HG02852 (cell line): ENCODE data around the gene TTC34.

Source experiments
- ATAC-seq: cut with Tn5 transposase; IDR thresholded peaks from one replicate; pipeline ENCODE4 v1.9.1; 2021; ENCODE audit warnings: mild to moderate bottlenecking, moderate library complexity; ENCODE audit not compliant: unreplicated experiment

Gene TTC34

DNA sequence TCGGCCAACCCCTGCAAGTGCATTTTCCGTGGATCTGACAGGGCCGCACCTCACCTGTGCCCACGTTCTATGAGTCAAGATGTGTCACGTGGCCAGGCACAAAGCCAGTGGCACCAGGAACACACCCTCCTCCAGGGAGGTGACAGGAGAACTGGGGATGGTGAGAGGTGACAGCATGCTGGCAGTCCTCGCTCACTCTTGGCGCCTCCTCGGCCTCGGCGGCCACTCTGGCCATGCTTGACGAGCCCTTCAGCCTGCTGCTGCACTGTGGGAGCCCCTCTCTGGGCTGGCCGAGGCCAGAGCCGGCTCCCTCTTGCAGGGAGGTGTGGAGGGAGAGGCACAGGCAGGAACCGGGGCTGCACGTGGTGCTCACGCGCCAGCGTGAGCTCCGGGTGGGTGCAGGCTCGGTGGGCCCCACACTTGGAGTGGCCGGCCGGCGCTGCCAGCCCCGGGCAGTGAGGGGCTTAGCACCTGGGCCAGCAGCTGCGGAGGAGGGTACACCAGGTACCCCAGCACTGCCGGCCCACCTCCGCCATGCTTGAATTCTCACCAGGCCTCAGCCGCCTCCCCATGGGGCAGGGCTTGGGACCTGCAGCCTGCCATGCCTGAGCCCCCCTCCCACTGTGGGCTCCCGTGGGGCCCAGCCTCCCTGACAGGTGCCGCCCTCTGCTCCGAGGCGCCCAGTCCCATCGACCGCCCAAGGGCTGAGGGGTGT lies 11.6 kb upstream of the TTC34 start:
- ATAC-seq = no peak

DNA sequence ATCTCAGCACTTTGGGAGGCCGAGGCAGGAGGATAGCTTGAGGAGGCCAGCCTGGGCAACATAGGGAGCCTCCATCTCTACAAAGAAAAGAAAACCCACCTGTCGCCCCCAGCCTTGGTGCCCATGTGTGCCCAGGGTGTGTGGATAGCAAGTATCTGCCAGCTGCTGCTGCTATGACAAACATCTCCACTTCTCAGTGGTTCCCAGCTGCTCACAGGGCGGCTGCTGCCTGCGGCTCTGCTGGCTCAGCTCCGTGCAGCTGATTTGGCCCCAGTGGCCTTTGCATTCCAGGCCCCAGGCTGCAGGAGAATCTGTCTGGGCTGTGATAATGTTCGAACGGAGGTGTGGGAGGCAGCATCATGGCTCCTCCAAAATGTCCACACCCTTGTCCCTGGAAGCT lies 10.6 kb upstream of the TTC34 start:
- no peak for ATAC-seq

DNA sequence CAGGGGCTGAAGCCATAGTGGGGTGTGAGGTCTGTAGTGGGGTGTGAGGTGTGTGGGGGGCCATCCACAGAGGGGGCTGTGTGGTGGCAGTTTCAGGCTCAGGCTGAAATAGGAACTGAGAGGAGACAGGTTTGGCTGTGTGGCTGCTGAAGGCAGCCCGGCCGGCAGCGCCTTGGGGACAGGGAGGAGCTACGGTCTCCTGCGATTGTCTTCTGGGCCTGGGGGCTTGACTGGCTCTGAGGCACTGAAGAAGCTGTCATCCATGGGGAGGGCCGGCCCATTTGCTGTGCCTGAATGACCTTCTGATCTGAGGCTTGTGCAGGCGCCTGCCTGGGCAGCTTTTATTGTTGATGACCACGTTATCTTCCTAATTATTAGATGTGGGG lies 10.0 kb upstream of the TTC34 start:
- no peak for ATAC-seq

DNA sequence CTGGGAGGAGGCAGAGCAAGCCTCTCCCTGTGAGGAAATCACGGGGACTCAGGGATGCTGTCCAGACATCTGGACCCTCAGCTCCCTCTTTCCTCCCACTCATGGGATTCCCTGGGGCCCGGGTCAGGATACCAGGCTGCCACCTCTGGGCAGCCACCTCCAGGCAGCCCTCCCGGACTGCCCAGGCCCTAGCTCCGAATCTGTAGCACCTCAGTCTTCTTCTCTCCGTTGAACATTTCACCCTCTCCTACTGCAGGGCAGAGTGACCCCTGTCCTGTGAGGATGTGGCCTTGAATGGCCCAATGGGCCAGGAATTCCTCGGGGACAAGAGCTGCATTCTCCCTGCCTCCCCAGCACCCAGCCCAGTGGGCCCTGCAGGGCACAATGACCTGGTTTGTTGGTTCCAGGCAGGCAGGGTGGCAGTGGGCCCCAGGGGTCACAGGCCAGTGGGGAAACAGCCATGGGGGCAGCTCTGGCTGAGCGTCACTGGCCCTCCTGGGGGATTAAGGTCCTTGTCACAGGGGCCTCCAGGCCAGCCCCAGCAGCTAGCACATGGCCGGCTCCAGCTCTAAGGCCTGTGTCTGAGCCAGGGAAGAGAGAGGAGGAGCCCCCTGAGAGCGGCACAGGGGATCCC lies 9.5 kb upstream of the TTC34 start:
- ATAC-seq = no peak

DNA sequence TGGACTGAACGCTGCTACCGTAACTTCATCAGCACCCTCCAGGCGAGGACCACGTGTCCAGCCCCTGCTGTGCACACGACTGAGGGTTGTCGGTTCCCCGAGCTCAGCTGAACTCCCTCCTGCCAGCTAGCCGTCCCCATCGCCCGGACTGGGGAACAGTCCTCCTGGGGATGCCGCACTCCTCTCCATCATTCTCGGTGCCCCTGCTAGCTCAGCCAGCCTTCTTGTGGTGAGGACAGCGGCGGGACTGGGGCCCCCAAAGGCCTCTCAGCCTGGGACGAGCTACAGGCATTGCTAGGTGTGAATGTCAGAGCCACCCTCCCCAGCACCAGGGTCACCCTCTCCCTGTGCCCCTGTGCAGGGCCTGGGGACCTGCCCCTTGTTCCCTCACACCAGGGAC lies 8.8 kb upstream of the TTC34 start:
- no peak for ATAC-seq

DNA sequence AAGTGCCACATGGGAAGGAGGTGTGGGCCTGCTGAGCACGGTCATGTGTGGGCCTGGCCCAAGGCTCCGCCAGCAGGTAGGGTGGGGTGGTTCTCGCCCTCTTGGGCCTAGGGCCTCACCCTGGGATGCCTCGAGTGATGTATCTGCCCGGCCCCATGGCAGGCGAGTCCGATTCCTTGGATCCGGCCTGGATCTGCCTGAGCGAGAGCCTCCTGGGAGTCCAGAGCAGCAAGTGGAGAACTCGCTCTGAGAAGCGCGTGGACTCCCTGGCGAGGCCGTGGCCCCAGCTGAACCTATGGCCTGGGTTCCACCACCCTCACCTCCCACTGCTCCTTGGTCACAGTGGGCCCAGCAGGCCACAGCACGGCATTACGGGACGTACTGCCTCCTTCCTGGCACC lies 8.2 kb upstream of the TTC34 start:
- ATAC-seq = no peak

DNA sequence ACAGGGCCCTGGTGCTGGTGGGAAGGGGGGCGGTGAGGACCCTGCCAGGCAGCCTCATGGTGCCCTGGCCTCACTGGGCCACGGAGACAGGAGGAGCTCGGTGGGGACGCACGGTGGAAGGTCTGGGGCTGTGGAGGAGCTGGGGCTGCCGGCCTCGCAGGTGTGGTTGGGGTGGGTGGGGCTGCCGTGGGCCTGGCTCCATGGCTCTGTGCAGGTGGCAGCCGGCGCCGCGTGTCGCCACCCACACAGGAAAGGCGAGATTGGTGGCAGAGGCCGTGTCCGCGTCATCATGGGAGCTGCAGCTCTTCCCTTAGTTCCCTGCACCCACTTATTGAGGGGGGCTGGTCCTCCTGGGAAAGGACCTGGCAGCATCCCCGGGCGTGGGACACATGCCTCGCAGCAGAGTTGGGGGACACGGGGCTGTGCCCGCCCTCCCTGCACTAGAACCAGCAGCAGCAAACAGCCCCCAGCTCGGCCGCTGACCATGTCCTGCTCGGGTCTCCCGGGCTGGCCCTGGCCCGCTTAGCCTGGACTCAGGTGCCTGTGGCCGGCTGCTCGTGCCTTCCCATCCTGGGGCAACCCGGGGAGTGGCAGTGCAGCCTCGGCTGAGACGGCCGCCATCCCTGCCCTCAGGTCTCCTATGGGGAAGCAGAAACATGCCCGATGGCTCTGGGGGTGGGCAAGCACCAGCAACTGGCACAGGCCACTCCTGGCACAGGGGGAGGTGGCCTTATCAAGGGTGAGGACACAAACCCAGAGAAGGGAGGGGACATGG lies 7.5 kb upstream of the TTC34 start:
- no peak for ATAC-seq

DNA sequence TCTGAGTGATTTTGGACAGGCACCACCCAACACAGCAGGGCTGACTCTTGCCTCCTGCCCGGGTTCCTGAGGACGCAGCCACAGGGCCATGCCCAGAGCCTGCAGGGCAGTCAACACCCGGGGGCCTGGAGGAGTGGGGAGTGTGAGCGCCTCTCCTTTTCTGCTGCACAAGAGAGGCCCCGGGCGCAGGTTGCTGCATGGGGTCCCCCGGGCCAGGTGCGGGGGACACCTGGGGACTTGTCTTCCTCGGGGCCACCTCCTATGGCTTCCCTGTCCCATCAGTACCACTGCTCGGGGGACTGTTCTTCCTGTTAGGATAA lies 6.9 kb upstream of the TTC34 start:
- ATAC-seq = no peak

DNA sequence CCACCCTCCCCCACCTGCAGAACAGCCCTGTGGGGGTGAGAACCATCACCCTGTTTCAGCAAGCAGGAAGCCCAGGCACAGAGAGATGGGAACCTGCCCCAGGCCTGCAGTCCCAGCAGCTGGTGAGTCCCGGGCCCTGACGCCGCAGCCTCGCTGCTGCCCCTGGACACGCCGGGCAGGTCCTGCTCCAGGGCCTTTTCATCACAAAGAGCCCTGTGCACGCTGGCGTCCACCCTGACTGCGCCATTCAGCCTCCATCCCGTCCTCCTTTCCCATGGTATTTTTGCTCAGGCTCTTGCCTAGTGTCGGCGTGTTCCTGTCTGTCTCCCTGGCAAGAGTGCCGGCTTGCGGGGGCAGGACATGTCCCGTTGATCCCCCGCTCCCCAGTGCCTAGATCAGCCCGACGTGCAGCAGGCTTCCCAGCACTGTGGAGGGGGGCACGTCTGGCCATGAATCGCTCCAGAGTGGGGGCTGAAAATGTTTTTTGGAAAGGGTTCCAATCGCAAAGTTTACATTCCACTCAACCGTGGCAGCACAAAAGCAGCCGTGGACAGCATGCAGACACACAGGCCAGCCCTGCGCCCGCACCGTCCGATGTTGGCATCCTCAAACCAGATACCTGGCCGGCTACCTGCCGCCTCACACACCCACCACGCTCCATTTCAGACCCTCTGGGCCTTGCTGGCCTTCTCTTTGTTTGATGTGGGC lies 6.3 kb upstream of the TTC34 start:
- ATAC-seq = no peak

DNA sequence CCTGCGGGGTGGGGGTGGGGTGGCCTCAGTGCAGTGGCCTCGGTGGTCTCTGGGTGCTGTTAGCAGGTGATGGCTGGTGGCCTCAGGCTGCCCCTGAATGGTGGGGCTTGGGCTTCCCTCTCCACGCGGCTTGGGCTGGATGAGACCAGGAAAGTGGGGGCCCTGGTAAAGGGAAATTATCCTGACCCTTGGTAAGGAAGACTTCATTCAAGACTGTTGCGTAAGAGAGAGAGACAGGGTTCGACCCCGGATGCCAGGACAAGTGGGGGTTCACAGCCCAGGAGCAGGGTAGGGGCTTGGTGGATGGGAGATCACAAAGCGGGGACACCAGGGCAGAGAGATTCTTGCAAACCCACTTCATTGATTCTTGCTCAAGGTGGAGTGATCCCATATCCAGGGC lies 5.5 kb upstream of the TTC34 start:
- no peak for ATAC-seq

DNA sequence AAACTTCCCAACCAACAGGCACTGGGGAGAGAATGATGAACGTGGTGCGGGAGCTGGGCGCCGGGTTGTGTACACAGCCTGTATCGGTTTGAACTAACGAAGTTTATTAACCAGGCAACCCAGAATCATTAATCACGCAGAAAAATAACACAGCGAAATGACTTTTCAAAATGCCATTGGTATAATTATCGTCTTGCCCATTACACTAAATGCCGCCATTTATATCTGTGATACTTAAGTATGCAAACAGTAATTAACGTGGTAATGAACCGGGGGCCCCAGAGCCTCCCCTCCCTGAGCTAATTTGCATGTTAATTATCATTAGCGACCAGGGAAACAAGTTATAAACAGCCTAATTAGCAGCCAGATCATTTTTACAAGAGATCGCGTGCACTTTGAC lies 5.1 kb upstream of the TTC34 start:
- no peak for ATAC-seq

DNA sequence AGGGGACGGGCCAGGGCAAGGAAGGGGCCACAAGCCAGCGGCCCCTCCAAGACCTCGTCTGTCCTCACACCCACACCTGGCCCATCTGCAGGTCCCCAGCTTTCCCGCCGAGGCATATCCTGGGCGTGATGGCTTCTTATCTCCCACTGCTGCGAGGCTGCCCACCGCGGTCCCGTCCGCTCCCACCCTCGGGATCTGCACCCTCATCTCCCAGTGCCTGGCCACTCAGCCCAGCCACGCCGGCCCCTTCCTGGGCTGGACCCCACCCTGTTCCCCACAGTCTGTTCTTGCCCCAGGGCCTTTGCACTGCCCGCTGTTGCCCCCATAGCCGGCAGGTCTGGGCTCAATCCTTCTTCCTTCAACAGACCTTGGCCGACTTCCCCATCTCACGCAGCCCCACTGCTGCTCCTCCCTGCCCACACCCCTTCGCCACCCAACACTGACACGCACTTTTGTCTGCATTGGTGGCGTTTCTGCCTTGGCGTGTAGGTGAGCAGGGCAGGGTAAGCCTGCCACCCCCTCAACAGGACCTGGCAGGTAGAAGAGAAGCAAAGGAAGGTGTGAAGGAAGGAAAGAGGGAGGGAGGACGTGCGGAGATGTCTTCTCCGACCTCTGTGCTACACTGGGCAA lies 4.4 kb upstream of the TTC34 start:
- ATAC-seq = no peak

DNA sequence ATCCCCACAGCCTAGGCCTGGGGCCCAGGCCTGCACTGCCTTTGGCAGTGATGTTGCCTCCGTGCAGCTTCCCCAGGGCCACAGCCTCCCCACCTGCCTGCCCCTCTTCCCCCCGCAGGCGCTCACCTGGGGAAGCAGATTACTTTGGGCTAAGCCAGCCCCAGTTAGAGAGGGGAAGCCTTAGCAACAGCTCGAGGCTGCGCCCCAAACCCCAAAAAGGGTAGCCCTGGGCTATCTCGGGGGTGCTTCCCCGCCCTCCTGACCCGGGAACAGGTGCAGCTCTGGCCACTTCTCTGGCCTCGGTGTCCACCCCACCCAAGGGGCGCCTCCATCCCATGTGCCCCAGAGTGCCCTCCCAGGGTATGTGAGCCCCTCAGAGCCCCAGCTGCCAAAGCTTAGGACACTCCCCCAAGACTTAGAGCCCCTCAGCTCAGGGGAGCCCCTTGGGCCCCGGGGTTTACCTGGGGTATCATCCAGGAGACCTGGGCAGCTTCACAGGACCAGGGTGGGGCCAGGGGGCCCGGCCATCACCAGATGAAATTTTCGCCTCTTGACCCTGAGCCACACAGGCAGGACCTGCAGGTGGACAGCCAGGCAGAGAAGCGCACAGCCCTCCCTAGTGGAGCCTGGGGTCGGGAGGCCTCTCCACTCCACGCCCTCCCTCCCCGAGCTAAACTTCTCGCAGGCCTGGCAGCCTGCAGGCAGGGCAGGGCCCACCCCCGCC lies 3.3 kb upstream of the TTC34 start:
- ATAC-seq = no peak

DNA sequence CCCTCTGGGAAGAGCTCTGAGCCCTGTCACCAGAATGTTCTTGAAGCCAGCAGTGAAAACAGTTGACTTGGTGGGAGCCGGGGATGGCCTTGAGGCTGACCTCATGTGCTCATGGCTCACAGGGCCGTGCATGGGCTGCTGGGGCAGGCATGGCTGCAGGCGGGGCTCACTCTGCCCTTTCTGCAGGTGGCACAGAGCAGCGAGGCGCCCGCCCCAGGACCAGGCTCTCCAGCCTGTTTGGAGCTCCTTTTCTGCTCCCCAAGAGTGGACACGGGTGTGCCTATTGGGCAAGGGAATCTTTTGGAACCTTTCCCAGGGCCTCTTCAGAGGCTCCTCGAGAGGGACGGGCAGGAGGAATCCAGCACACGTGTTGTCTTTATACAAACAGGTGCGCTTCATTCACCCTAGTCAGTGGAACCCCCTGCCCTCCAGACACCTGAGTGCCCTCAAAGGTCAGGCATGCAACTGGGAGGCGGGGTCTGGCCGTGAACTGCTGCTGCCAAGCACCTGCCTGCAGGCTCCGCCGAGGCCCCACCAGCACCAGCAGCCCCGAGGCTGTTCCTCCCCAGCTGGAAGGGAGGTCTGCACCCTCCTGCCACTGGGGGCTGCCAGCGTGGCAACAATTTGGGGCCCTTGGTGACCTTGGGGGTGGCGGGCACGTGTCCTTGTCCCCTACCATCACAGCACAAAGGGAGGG lies 2.6 kb upstream of the TTC34 start:
- no peak for ATAC-seq

DNA sequence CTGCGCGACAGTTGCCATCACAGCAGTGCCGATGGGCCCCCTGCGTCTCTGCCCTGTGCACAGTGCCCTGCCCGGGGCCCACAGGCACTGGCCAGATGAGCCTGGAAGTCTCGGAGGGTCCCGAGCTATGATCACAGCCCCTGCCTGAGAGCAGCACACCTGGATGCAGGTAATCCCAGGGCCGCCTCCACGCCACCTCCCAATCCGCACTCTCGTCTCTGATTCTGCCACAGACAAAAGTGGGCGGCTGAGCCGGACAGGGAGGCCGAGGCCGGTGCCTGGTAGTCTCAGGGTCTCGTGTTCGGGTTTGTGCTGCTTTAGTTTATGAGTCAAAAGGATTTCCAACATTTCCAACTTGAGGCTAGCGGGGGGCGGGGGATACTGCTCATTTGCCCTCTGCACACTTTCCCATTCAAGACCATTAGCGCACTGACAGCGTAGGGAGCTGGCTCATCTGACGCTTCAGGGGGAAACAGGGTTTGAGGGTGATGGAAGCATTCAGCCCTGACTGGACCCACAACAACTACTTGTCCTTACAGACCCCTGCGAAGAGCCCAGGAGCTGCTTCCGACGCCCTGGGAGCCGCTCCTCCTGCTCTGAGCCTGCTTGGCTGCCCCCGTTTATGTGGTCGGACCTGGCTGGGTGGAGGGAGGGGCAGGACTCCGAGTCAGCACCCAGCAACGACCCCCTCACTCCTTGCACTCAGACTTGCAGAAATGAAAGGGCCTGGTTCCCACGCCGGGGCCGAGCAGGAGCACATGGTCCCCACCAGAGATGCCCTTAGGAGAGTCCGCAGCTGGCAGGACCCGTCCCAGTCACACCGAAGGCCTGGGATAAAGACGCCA lies 1.8 kb upstream of the TTC34 start:
- ATAC-seq = no peak

DNA sequence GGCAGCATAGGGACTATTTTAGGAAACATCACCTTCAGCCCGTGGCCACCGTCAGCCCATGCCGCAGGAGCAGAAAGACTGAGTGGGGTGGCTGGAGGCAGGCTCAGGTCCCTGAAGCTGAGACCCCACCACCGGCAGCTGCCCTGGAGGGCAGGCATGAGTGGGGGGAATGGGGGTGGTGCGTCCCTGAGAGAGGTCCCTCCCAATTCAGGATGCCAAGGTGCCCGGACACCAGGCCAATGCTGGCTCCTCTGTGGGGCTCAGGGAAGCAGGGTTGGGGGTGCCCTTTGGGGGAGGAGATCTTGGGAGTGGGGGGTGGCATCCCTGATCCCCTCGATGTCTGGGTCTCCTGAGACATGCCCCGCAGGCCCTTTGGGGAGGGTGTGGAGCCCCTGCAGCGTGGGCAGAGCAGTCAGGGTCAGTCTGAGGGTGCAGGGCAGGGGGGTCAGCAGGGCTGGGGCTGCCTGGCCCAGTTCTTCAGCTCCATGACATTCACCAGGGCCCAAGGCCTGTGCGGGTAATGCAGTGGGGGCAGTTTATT lies 998 bp upstream of the TTC34 start:
- no peak for ATAC-seq

DNA sequence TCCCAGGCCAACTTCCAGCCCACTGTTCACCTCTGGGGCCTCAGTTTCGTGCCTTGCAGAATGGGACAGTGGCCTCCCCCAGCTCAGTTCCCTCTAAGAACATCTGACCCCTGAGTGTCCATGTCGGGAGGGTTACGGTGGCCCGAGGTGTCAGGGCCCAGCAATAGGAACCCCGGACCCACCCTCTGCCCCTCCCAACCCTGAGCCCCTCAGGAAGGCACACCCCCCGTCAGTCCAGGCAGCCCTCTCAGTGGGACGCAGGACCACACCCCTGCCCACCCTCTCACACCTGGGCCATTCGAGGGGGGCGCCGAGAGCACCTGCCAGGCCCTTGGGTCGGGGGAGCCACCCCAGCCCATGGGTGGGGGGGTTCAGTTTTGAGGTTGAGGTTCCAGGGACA lies 447 bp downstream of the TTC34 start:
- ATAC-seq = no peak

DNA sequence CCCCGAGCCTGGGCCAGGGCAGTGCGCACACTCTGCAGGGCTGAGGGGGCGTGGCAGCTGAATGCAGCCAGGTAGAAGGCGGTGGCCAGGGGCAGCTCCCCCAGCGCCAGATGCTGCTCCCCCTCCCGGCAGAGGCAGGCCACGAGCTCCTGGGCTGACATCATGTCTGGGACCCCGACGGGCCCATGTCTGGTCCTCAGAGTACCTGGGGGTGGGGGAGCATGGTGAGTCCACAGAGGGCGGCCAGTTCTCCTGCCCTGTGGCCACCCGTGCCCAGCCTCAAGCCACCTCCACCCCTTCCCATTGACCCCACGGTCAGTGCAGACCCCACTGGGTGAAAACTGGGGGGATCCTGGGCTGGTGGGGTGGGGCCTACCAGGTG lies 838 bp downstream of the TTC34 start:
- no peak for ATAC-seq
